Common myeloid progenitor, CD34-positive (primary cell): ENCODE measurements around the gene CLEC2B.

Experiments used
- CTCF ChIA-PET: fragments of 350-600 bp; sonication (Branson Sonifier 250); formaldehyde crosslinking; loops from one replicate; lab custom pipeline; 2021; ENCODE audit warnings: antibody characterized with exemption; lab: Charles Lee
- POLR2A ChIA-PET: fragments of 350-600 bp; sonication (Branson Sonifier 250); formaldehyde crosslinking; loops from one replicate; lab custom pipeline; 2021; ENCODE audit warnings: antibody characterized with exemption; lab: Charles Lee
- DNase-seq, 3 donors: peaks; one replicate each; pipeline versions ENCODE4 v3.0.0 to v3.0.0-alpha.2; 2013
- H3K27ac ChIP-seq, 2 experiments: 1 replicate in 1 of 2; 2 replicates in 1 of 2; pipeline ENCODE4 v1.7.0; 2013; ENCODE audit warnings: inconsistent platforms in 2 of 2, low read length in 2 of 2, mild to moderate bottlenecking in 2 of 2, low read depth in 1 of 2, moderate library complexity in 1 of 2; ENCODE audit not compliant: severe bottlenecking in 2 of 2, insufficient read depth in 1 of 2, poor library complexity in 1 of 2
- H3K27me3 ChIP-seq, 5 experiments: replicated peaks in 2 of 5; 1 replicate in 3 of 5; 2 replicates in 2 of 5; pipeline versions ENCODE4 v1.6.1 to v1.7.0; 2013; ENCODE audit warnings: low read length in 4 of 5, mild to moderate bottlenecking in 2 of 5, moderate library complexity in 2 of 5, inconsistent platforms in 1 of 5; ENCODE audit not compliant: insufficient read depth in 5 of 5, control insufficient read depth in 4 of 5
- H3K36me3 ChIP-seq, 4 experiments: 1 replicate in 2 of 4; 2 replicates in 2 of 4; pipeline versions ENCODE4 v1.6.1 to v1.7.0; 2013; ENCODE audit warnings: low read length in 3 of 4, control low read depth in 1 of 4, mild to moderate bottlenecking in 1 of 4; ENCODE audit not compliant: control insufficient read depth in 4 of 4, insufficient read depth in 4 of 4
- H3K4me1 ChIP-seq, 4 experiments: 1 replicate in 3 of 4; 2 replicates in 1 of 4; pipeline versions ENCODE4 v1.6.1 to v1.7.1; 2013; ENCODE audit warnings: low read length in 3 of 4, mild to moderate bottlenecking in 3 of 4, control low read depth in 1 of 4, inconsistent platforms in 1 of 4, moderate library complexity in 1 of 4; ENCODE audit not compliant: control insufficient read depth in 4 of 4, insufficient read depth in 4 of 4; ENCODE audit errors: control extremely low read depth in 1 of 4
- H3K4me3 ChIP-seq, 7 experiments: 1 replicate in 4 of 7; 2 replicates in 3 of 7; pipeline versions ENCODE4 v1.5.1 to v1.7.0; 2013; ENCODE audit warnings: mild to moderate bottlenecking in 7 of 7, low read length in 6 of 7, moderate library complexity in 6 of 7, inconsistent platforms in 2 of 7, low read depth in 2 of 7, control low read depth in 1 of 7; ENCODE audit not compliant: insufficient read depth in 4 of 7, control insufficient read depth in 1 of 7; ENCODE audit errors: extremely low read depth in 1 of 7
- H3K9me3 ChIP-seq, 5 experiments: 1 replicate in 4 of 5; 2 replicates in 1 of 5; pipeline versions ENCODE4 v1.6.1 to v1.7.1; 2013; ENCODE audit warnings: low read length in 4 of 5, mild to moderate bottlenecking in 2 of 5, inconsistent platforms in 1 of 5, low read depth in 1 of 5, moderate library complexity in 1 of 5; ENCODE audit not compliant: control insufficient read depth in 4 of 5, insufficient read depth in 2 of 5; ENCODE audit errors: control extremely low read depth in 1 of 5
- WGBS: methylation state at CpG from one replicate; pipeline ENCODE4 v1.1.5; 2013; ENCODE audit not compliant: insufficient coverage; 5-methylcytosine and 5-hydroxymethylcytosine counted together

The CLEC2B gene

GRCh38 chr12:9906873-9907272 is 37.7 kb upstream of the CLEC2B start:
- no CpG with 5 or more reads among the region's 2 CpGs for WGBS
- no peaks in the 10 kb centered on the region for H3K27me3 ChIP-seq
- peak; percentile 26 to 89 (median 83) for DNase-seq
- peaks cover 4 to 61% (median 24%) of the 10 kb centered on the region in 5 experiments for H3K9me3 ChIP-seq
- H3K4me3 ChIP-seq, result no peak overlapping the region
- H3K27ac ChIP-seq, result no peak overlapping the region
- POLR2A ChIA-PET, result no interaction called here
- no peaks in the 10 kb centered on the region for H3K36me3 ChIP-seq
- H3K4me1 ChIP-seq, result peaks cover 0 to 13% (median 3%) of the 10 kb centered on the region in 4 experiments
- CTCF ChIA-PET, result interaction anchor here (1.0 to 1.4 kb wide), 2 partner anchors 10 kb away, joined by 3 to 5 read pairs; no protein-coding TSS in a partner anchor

GRCh38 chr12:9902539-9903228 is 33.5 kb upstream of the CLEC2B start:
- Histone ChIP-seq H3K4me1 (peaks cover 0 to 13% (median 3%) of the 10 kb centered on the region in 4 experiments), H3K9me3 (peaks cover 0 to 23% (median 8%) of the 10 kb centered on the region in 5 experiments), H3K27ac (no peak overlapping the region), H3K4me3 (no peak overlapping the region), H3K27me3 (no peaks in the 10 kb centered on the region), H3K36me3 (no peaks in the 10 kb centered on the region)
- ChIA-PET CTCF (interaction anchor here (1.3 to 1.6 kb wide), 2 partner anchors 15 kb away, joined by 3 read pairs; no protein-coding TSS in a partner anchor), POLR2A (no interaction called here)
- WGBS, result 94% methylated on average over 5 of the region's 7 CpGs
- DNase-seq, result no peak

GRCh38 chr12:9900930-9901329 is 31.8 kb upstream of the CLEC2B start:
- no CpG with 5 or more reads among the region's 2 CpGs for WGBS
- no peaks in the 10 kb centered on the region for H3K36me3 ChIP-seq
- H3K4me1 ChIP-seq, result no peaks in the 10 kb centered on the region
- ChIA-PET CTCF (interaction anchor here (1.0 kb wide), 1 partner anchor 26 kb away, joined by 3 read pairs; no protein-coding TSS in a partner anchor), POLR2A (no interaction called here)
- no peak overlapping the region for H3K4me3 ChIP-seq
- peaks cover 0 to 21% (median 8%) of the 10 kb centered on the region in 5 experiments for H3K9me3 ChIP-seq
- no peak for DNase-seq
- H3K27me3 ChIP-seq, result no peaks in the 10 kb centered on the region
- H3K27ac ChIP-seq, result no peak overlapping the region

GRCh38 chr12:9899209-9899608 is 30.1 kb upstream of the CLEC2B start:
- POLR2A ChIA-PET, result no interaction called here
- H3K36me3 ChIP-seq, result no peaks in the 10 kb centered on the region
- CTCF ChIA-PET, result no interaction called here
- WGBS, result 100% methylated on average over 1 of the region's 2 CpGs
- DNase-seq, result no peak
- no peaks in the 10 kb centered on the region for H3K27me3 ChIP-seq
- no peaks in the 10 kb centered on the region for H3K4me1 ChIP-seq
- no peak overlapping the region for H3K4me3 ChIP-seq
- H3K27ac ChIP-seq, result no peak overlapping the region
- H3K9me3 ChIP-seq, result peaks cover 0 to 15% (median 8%) of the 10 kb centered on the region in 5 experiments

- no peak for DNase-seq
- WGBS, result 96% methylated on average over 6 of the region's 6 CpGs
- peaks cover 0 to 6% (median under 1%) of the 10 kb centered on the region in 5 experiments for H3K9me3 ChIP-seq
- no peaks in the 10 kb centered on the region for H3K36me3 ChIP-seq
- ChIA-PET POLR2A (no interaction called here), CTCF (no interaction called here)
- H3K27ac ChIP-seq, result no peak overlapping the region
- H3K4me1 ChIP-seq, result no peaks in the 10 kb centered on the region
- H3K4me3 ChIP-seq, result no peak overlapping the region
- no peaks in the 10 kb centered on the region for H3K27me3 ChIP-seq
Observed at GRCh38 chr12:9897535-9897934, 28.4 kb upstream of the CLEC2B start.

DNA sequence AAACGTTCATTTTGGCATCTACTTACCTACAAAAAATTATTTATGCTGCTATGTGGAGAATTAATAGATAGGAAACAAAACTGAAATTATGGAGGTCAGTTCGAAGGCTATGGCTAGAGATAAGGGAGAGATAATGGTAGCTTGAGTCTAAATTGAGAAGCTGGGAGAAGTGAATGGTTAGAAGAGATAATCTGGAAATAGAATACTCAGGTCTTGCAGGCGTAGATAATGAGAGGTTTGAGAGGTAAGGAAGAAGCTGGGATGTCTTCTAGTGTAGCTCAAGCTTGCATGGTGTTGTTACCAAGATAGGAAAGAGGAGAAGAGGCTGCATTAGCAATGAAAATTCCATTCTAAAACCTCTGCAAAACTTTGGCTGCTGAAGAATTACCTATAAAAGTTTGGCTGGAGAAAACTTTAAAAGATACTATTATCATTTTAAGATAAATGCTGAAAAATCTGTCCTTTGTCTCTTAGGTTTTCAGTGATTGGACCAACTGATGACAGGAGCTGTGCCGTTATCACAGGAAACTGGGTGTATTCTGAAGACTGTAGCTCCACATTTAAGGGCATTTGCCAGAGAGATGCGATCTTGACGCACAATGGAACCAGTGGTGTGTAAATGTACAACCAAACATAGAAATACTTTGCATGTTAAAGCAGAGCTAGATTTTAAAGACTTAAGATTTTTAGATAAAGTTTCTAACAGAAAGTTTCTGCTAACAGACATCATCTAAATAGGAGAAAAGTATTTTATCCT is 26.2 kb upstream of the CLEC2B start:
- Histone ChIP-seq H3K36me3 (no peaks in the 10 kb centered on the region), H3K9me3 (no peaks in the 10 kb centered on the region), H3K4me1 (no peaks in the 10 kb centered on the region), H3K4me3 (no peak overlapping the region), H3K27me3 (no peaks in the 10 kb centered on the region), H3K27ac (no peak overlapping the region)
- 83% methylated on average over 3 of the region's 6 CpGs for WGBS
- no peak for DNase-seq
- CTCF ChIA-PET, result interaction anchor here (0.9 to 1.9 kb wide), 6 partner anchors 8 to 145 kb away, joined by 3 to 6 read pairs (median 3); partner anchors contain the start of gene CLEC2A
- POLR2A ChIA-PET, result interaction anchor here (0.5 kb wide), 1 partner anchor 106 kb away, joined by 3 read pairs; no protein-coding TSS in a partner anchor
